Parathyroid adenoma (tissue), 2 donors: ENCODE measurements around the gene FOXD1.
A peak's percentile ranks its signal among the peaks of the same experiment; 100 is the strongest.

Source experiments
- H2AFZ ChIP-seq: fragments of 300-600 bp; sonication (generic); one replicate; pipeline ENCODE4 v1.7.0; 2017; ENCODE audit warnings: antibody characterized with exemption, mild to moderate bottlenecking
- H3K27ac ChIP-seq: fragments of 300-600 bp; sonication (generic); one replicate; pipeline ENCODE4 v1.7.0; 2017
- H3K27me3 ChIP-seq: fragments of 300-600 bp; sonication (generic); one replicate; pipeline ENCODE4 v1.7.0; 2017; ENCODE audit warnings: low read length; ENCODE audit not compliant: control insufficient read depth, insufficient read depth
- H3K36me3 ChIP-seq: fragments of 300-600 bp; sonication (generic); one replicate; pipeline ENCODE4 v1.7.0; 2017; ENCODE audit warnings: low read length; ENCODE audit not compliant: control insufficient read depth, insufficient read depth
- H3K4me1 ChIP-seq: fragments of 300-600 bp; sonication (generic); one replicate; pipeline ENCODE4 v1.7.0; 2017; ENCODE audit warnings: control low read depth
- H3K4me2 ChIP-seq: fragments of 300-600 bp; sonication (generic); one replicate; pipeline ENCODE4 v1.7.0; 2017; ENCODE audit warnings: low read length
- H3K4me3 ChIP-seq: fragments of 300-600 bp; sonication (generic); one replicate; pipeline ENCODE4 v1.7.0; 2017; ENCODE audit warnings: low read depth, low read length
- H3K79me2 ChIP-seq: fragments of 300-600 bp; sonication (generic); one replicate; pipeline ENCODE4 v1.7.0; 2017; ENCODE audit warnings: control low read depth
- H3K9ac ChIP-seq: fragments of 300-600 bp; sonication (generic); one replicate; pipeline ENCODE4 v1.7.0; 2017; ENCODE audit warnings: mild to moderate bottlenecking
- H3K9me3 ChIP-seq: fragments of 300-600 bp; sonication (generic); one replicate; pipeline ENCODE4 v1.7.0; 2017; ENCODE audit warnings: low read length; ENCODE audit not compliant: control insufficient read depth
- TF ChIP-seq, protein P1 (sequence below): fragments of 300-600 bp; sonication (generic); IDR thresholded peaks from one replicate; pipeline ENCODE4 v1.7.0; 2017; ENCODE audit warnings: antibody characterized with exemption, mild to moderate bottlenecking
- donor health status: primary hyperparathyroidism.

FOXD1 gene

DNA sequence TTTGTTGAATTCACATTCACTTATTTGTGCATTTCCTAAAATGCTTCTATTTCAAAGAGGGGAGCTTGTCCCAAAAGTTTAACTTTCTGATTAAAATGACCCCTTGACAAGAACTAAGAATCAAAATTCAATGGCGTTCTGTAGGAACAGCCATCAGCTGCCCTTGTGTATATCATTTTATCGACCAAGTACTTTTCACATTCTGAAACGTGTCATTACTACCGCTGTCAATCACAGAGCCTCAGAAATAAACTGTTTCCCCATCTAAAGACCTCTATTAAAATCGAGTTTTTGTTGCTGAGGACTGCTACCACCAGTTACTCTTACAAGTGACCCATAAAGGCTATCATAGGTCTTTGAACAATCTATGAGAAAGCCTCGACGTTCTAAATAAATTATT lies 1.6 kb upstream of the FOXD1 start:
- Histone ChIP-seq H3K4me3 (no peak overlapping the region), H3K9ac (no peak overlapping the region), H3K4me2 (no peak overlapping the region), H3K36me3 (no peaks in the 10 kb centered on the region), H3K4me1 (no peaks in the 10 kb centered on the region), H2AFZ (no peak overlapping the region), H3K27ac (no peak overlapping the region), H3K27me3 (peaks cover 24% of the 10 kb centered on the region), H3K9me3 (no peaks in the 10 kb centered on the region), H3K79me2 (no peaks in the 10 kb centered on the region)
- TF ChIP-seq, protein P1, sequence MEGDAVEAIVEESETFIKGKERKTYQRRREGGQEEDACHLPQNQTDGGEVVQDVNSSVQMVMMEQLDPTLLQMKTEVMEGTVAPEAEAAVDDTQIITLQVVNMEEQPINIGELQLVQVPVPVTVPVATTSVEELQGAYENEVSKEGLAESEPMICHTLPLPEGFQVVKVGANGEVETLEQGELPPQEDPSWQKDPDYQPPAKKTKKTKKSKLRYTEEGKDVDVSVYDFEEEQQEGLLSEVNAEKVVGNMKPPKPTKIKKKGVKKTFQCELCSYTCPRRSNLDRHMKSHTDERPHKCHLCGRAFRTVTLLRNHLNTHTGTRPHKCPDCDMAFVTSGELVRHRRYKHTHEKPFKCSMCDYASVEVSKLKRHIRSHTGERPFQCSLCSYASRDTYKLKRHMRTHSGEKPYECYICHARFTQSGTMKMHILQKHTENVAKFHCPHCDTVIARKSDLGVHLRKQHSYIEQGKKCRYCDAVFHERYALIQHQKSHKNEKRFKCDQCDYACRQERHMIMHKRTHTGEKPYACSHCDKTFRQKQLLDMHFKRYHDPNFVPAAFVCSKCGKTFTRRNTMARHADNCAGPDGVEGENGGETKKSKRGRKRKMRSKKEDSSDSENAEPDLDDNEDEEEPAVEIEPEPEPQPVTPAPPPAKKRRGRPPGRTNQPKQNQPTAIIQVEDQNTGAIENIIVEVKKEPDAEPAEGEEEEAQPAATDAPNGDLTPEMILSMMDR = no peak

DNA sequence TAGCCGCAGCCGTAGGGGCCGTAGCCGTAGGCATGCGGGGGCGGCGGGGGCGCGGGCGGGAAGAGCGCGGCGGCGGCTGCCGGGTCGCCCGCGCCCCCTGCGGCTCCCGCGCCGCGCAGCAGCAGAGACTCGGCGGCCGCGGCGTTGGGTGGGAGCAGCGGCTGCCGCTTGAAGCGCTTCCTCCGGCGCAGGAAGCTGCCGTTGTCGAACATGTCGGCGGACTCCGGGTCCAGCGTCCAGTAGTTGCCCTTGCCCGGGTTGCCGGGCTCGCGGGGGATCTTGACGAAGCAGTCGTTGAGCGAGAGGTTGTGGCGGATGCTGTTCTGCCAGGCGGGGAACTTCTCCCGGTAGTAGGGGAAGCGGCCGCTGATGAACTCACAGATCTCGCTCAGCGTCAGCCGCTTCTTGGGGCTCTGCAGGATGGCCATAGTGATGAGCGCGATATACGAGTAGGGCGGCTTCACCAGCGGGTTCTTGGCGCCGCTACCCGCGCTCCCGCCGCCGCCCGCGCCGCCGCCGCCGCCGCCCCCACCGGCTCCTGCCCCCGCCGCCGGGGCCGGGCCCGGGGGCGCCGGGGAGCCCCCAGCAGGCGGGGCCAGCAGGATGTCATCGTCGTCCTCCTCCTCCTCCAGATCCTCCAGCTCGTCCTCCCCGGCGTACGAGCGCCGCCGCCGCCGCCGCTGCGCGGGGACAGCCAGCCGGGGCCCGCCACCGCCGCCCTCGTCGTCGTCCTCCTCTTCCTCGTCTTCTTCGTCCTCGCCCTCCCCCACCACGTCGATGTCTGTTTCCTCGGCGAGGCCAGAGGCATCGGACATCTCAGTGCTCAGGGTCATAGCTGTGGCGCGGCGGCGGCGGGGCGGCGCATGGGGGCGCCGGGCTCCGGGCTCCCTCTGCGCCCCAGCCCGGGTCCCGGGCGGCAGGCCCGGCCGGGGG lies 781 bp downstream of the FOXD1 start:
- no peaks in the 10 kb centered on the region for H3K9me3 ChIP-seq
- no peaks in the 10 kb centered on the region for H3K36me3 ChIP-seq
- H3K4me2 ChIP-seq = peak overlapping the region; percentile 35
- H3K79me2 ChIP-seq = no peaks in the 10 kb centered on the region
- H3K4me3 ChIP-seq = no peak overlapping the region
- H2AFZ ChIP-seq = peak overlapping the region; percentile 61
- TF ChIP-seq, protein P1 = no peak
- H3K9ac ChIP-seq = no peak overlapping the region
- H3K27me3 ChIP-seq = peaks cover 29% of the 10 kb centered on the region
- no peaks in the 10 kb centered on the region for H3K4me1 ChIP-seq
- H3K27ac ChIP-seq = no peak overlapping the region

DNA sequence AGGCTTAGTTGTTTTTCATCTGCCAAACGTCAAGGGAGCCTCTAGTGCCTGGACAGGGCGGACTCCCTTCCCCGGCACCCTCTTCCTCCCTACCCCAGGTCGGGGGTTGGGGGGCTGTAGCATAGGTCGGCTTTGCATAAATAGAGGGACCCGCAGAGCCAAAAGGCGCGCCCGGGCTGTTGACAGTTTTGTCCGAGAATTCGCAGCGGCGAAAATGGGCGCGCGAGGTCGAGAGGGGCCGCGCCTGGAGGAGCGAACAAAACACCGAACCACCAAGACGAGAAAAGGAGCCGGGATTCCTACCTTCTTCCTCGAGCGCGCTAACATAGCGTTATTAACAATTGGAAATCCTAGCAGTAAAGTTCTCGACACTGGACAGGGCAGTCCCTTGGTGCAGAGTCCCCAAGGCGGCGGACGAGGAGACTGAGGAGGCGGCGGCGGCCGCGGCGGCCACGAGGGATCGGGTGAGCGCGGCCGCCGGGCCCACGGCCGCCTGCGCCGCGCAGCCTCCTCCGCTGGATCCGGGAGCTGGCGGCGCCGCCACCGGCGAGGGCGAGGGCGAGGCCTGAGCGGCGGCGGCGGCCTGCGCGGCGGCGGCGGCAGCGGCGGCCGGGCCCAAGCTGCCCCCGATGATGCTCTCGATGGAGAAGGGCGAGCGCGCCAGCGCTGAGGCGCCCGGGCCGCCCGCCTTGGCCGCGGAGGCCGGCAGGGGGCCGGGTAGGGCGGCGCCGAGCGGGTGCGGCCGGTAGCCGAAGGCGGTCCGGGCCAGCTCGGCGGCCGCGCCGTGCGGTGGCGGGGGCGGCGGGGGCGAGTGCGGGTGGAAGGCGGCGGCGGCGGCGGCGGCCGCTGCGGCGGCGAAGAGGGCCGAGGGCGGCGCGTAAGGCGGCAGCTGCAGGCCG lies 1.7 kb downstream of the FOXD1 start:
- Histone ChIP-seq H2AFZ (no peak overlapping the region), H3K27me3 (peaks cover 29% of the 10 kb centered on the region), H3K9ac (no peak overlapping the region), H3K27ac (no peak overlapping the region), H3K4me2 (no peak overlapping the region), H3K4me3 (no peak overlapping the region), H3K36me3 (no peaks in the 10 kb centered on the region), H3K4me1 (no peaks in the 10 kb centered on the region), H3K79me2 (no peaks in the 10 kb centered on the region), H3K9me3 (no peaks in the 10 kb centered on the region)
- TF ChIP-seq, protein P1 = no peak

DNA sequence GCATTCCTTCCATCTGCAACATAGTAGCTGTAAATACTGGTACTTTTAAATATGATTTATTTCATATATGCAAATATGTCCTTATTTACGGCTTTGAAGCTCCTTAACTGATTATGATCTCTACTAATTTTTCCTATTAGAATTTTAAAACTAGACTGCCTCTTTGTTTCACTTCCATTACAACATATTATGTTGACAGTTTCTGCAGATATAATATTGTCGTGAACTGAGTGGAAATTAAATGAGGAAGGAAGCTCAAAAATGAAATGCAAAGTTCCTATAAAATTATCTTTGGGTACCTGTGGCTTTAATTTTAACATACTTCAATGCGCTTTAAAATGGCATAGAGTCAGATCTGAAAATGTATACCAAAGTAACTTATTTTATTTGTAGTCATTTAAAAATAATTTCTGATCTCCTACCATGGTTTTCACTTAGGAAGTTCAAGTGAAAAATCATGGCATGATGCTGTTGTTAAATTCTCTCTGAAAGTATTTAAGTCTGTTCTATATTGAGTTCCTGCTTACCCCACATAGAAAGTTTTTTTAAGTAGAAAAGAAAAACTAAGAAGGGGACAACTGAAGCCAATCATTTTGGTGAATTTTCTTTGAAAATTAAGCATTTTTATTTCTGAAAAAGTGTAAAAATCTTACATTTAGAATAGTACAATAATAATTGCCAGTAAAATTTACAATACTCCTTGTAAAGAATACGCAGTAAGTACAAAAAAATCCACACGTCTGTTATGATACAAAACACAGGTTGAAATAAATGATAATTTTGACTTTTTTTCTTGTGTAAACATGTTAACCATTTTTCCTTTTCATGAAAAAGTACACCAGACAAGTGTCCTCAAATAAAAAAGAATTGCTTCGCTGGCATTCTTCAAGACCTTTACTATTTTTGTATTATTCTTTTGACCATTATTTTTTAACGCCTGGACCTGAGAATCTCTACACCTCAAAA lies 2.6 kb downstream of the FOXD1 start:
- peaks cover 29% of the 10 kb centered on the region for H3K27me3 ChIP-seq

More for the DNA sequence above, 2.6 kb downstream of the FOXD1 start:
- no peak overlapping the region for H2AFZ ChIP-seq
- no peak overlapping the region for H3K4me2 ChIP-seq
- H3K4me3 ChIP-seq = no peak overlapping the region
- no peaks in the 10 kb centered on the region for H3K79me2 ChIP-seq
- H3K27ac ChIP-seq = no peak overlapping the region
- no peaks in the 10 kb centered on the region for H3K4me1 ChIP-seq
- H3K36me3 ChIP-seq = no peaks in the 10 kb centered on the region
- TF ChIP-seq, protein P1 = no peak
- H3K9me3 ChIP-seq = no peaks in the 10 kb centered on the region
- no peak overlapping the region for H3K9ac ChIP-seq
